Measurements from ENCODE around the gene SURF4. TPM values are rescaled to one million over a fixed set of nuclear protein-coding genes. Genes with fewer than 3 reads are reported as not detected.

Gene SURF4
- total RNA-seq, 1 experiment from 2014 or later = 214 TPM

GRCh38 chr9:133351908-133352634 is 23.8 kb downstream of the SURF4 start:
- BruUV-seq (replicated peaks) = no TSS peak
- Histone ChIP-seq H3K27me3 (replicated peaks; ENCODE audit: insufficient read depth, low read depth, low read length, poor library complexity) (no peaks in the 10 kb centered on the region), H3K9me3 (ENCODE audit: low read depth, low read length, poor library complexity, severe bottlenecking) (no peaks in the 10 kb centered on the region), H3K4me1 (ENCODE audit: insufficient read depth, low read length, poor library complexity, severe bottlenecking) (peaks cover 16% of the 10 kb centered on the region), H3K4me3 (ENCODE audit: low read depth, low read length, poor library complexity, severe bottlenecking) (no peak overlapping the region), H3K36me3 (ENCODE audit: insufficient read depth, low read length, poor library complexity, severe bottlenecking) (peaks cover 48% of the 10 kb centered on the region), H3K27ac (ENCODE audit: low read depth, low read length, poor library complexity, severe bottlenecking) (peak overlapping the region; percentile 27)
- intact Hi-C loops (cut with micrococcal nuclease; ENCODE audit: unreplicated experiment) = no loop called here
- POLR2A ChIA-PET (ENCODE audit: low non-redundant PET) = interaction anchor here (0.8 kb wide), 1 partner anchor 510 kb away, joined by 4 read pairs; no protein-coding TSS in a partner anchor
- peak; percentile 81 for DNase-seq (ENCODE audit: low spot score)
- CTCF ChIA-PET = interaction anchor here (0.5 kb wide), 1 partner anchor 53 kb away, joined by 4 read pairs; no protein-coding TSS in a partner anchor
- TF ChIP-seq EZH2 (IDR thresholded peaks at IDR 0.05; ENCODE audit: borderline replicate concordance, low read depth, low read length, poor library complexity, severe bottlenecking) = no peak
- TF ChIP-seq CTCF (conservative IDR thresholded peaks at IDR 0.05; ENCODE audit: low read depth, low read length) = peak; percentile 68

DNA sequence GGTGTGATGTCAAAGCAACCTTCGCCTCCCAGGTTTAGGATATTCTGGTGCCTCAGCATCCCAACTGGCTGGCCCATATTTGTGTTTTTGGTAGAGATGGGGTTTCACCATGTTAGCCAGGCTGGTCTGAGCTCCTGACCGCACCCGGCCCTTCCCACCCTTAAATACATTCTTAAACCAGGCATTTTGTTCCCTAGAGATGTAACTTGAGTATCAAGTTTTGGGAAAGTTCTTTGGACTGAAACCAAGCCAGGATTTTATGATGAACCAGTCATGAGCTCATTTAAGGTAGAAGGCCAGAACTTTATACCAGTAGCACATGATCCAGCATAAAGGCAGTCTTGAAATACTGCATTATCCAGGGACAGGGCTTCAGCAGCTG is 24.3 kb downstream of the SURF4 start:
- Histone ChIP-seq H3K4me1 (ENCODE audit: insufficient read depth, low read length, poor library complexity, severe bottlenecking) (peaks cover 18% of the 10 kb centered on the region), H3K27me3 (replicated peaks; ENCODE audit: insufficient read depth, low read depth, low read length, poor library complexity) (no peaks in the 10 kb centered on the region), H3K4me3 (ENCODE audit: low read depth, low read length, poor library complexity, severe bottlenecking) (no peak overlapping the region), H3K9me3 (ENCODE audit: low read depth, low read length, poor library complexity, severe bottlenecking) (no peaks in the 10 kb centered on the region), H3K36me3 (ENCODE audit: insufficient read depth, low read length, poor library complexity, severe bottlenecking) (peaks cover 48% of the 10 kb centered on the region), H3K27ac (ENCODE audit: low read depth, low read length, poor library complexity, severe bottlenecking) (no peak overlapping the region)
- POLR2A ChIA-PET (ENCODE audit: low non-redundant PET) = interaction anchor here (0.8 kb wide), 1 partner anchor 509 kb away, joined by 4 read pairs; no protein-coding TSS in a partner anchor
- DNase-seq (ENCODE audit: low spot score) = no peak
- CTCF ChIA-PET = no interaction called here
- no TSS peak for BruUV-seq (replicated peaks)
- no peak for TF ChIP-seq EZH2 (IDR thresholded peaks at IDR 0.05; ENCODE audit: borderline replicate concordance, low read depth, low read length, poor library complexity, severe bottlenecking)
- no peak for TF ChIP-seq CTCF (conservative IDR thresholded peaks at IDR 0.05; ENCODE audit: low read depth, low read length)
- intact Hi-C loops (cut with micrococcal nuclease; ENCODE audit: unreplicated experiment) = no loop called here

- CTCF ChIA-PET = no interaction called here
- BruUV-seq (replicated peaks) = no TSS peak
- TF ChIP-seq CTCF (conservative IDR thresholded peaks at IDR 0.05; ENCODE audit: low read depth, low read length) (no peak), EZH2 (IDR thresholded peaks at IDR 0.05; ENCODE audit: borderline replicate concordance, low read depth, low read length, poor library complexity, severe bottlenecking) (no peak)
Measured at GRCh38 chr9:133349965-133350616, 25.8 kb downstream of the SURF4 start.

More at GRCh38 chr9:133349965-133350616, 25.8 kb downstream of the SURF4 start:
- peak overlapping the region; percentile 99 for H3K27ac ChIP-seq (ENCODE audit: low read depth, low read length, poor library complexity, severe bottlenecking)
- no peaks in the 10 kb centered on the region for H3K27me3 ChIP-seq (replicated peaks; ENCODE audit: insufficient read depth, low read depth, low read length, poor library complexity)
- H3K36me3 ChIP-seq (ENCODE audit: insufficient read depth, low read length, poor library complexity, severe bottlenecking) = peaks cover 60% of the 10 kb centered on the region
- POLR2A ChIA-PET (ENCODE audit: low non-redundant PET) = interaction anchor here (0.6 to 0.7 kb wide), 2 partner anchors 15 to 136 kb away, joined by 3 read pairs; no protein-coding TSS in a partner anchor
- peaks cover 19% of the 10 kb centered on the region for H3K4me1 ChIP-seq (ENCODE audit: insufficient read depth, low read length, poor library complexity, severe bottlenecking)
- peak overlapping the region; percentile 98 for H3K4me3 ChIP-seq (ENCODE audit: low read depth, low read length, poor library complexity, severe bottlenecking)
- no peak for DNase-seq (ENCODE audit: low spot score)
- H3K9me3 ChIP-seq (ENCODE audit: low read depth, low read length, poor library complexity, severe bottlenecking) = no peaks in the 10 kb centered on the region
- intact Hi-C loops (cut with micrococcal nuclease; ENCODE audit: unreplicated experiment) = no loop called here

All from A673 (cell line).